Measurements from ENCODE around the gene METTL5.
"Not testable (repeated sequence)": the region's sequence is repeated elsewhere in the genome, so short reads cannot be mapped to it uniquely, and the experiment has no call there.

METTL5 gene

DNA sequence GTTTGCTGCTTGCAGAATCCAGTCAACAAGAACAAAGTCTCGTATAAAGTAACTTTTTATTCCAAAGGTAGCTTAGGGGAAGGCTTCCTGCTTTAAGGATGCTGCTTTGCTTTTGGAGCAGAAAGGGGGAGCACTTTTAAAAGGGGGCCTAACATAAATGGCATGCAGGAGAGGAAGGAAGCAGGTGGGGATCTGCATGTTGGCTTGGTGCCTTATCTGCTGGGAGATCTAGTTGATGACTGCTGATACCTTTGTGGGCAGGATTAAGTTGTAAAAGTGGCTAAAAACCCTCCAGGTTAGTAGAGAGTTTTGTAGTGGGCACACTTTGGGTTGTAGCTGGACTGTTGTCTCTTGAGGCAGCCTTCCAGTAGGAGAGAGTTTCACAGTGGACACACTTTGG lies 25.0 kb upstream of the METTL5 start:
- no peak for TF ChIP-seq CTCF (IDR thresholded peaks at IDR 0.05)
- peaks cover 5 to 8% of the 10 kb centered on the region in 2 experiments for H3K4me1 ChIP-seq (ENCODE audit: control insufficient read depth in 1 of 2, insufficient read depth in 1 of 2, low read depth in 1 of 2, low read length in 1 of 2)
- no peak overlapping the region for H3K4me3 ChIP-seq (ENCODE audit: low read depth in 1 of 2, low read length in 1 of 2)
- no peaks in the 10 kb centered on the region for H3K9me3 ChIP-seq
- H3K27ac ChIP-seq, result no peak overlapping the region
- no peaks in the 10 kb centered on the region for H3K27me3 ChIP-seq
- H3K36me3 ChIP-seq, result no peaks in the 10 kb centered on the region

DNA sequence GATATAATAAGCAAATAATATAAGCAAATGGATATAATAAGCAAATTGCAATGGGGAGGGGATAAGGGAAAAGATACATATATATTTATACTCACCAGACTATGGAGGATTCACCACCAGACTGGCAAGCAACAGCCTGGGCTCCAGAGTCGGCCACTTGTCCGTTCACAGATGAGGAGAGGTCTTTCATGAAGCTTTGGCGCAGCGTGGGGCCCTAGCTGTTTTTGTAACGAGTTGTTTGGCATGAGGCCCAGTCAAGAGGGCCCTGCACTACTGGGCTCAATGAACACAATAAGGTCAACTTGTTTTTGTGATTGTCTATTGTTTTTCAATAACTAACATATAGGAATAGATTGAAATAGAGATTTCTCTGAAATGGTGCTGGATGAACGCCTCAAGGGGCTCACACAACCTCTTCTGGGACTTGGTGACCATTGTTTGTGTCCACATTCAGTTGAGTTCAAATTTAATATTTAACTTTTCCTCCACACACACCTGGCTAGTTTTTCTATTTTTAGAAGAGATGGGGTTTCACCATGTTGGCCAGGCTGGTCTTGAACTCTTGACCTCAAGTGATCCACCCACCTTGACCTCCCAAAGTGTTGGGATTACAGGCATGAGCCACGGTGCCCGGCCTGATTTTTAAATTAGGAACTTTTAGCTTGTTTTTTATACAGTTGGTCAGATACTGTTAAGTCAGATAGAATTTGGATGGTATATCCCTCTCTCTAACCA lies 24.4 kb upstream of the METTL5 start:
- H3K4me1 ChIP-seq (ENCODE audit: control insufficient read depth in 1 of 2, insufficient read depth in 1 of 2, low read depth in 1 of 2, low read length in 1 of 2), result not testable (repeated sequence)

DNA sequence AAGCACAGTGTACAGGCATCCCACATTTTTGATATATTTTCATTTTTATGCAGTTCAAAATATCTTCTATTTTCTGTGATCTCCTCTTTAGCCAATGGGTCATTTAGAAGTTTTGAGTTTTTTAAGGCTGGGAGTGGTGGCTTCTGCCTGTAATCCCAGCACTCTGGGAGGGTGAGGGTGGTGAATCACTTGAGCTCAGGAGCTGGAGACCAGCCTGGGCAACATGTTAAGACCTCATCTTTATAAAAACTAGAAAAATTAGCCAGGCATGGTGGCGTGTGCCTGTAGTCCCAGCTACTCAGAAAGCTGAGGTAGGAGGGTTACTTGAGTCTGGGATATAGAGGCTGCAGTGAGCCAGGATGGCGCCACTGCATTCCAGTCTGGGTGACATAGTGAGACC lies 20.3 kb upstream of the METTL5 start:
- H3K27me3 ChIP-seq, result no peaks in the 10 kb centered on the region
- H3K4me3 ChIP-seq (ENCODE audit: low read depth in 1 of 2, low read length in 1 of 2), result no peak overlapping the region
- no peaks in the 10 kb centered on the region for H3K4me1 ChIP-seq (ENCODE audit: control insufficient read depth in 1 of 2, insufficient read depth in 1 of 2, low read depth in 1 of 2, low read length in 1 of 2)
- no peaks in the 10 kb centered on the region for H3K36me3 ChIP-seq
- H3K27ac ChIP-seq, result no peak overlapping the region
- TF ChIP-seq CTCF (IDR thresholded peaks at IDR 0.05), result no peak
- H3K9me3 ChIP-seq, result no peaks in the 10 kb centered on the region

More for the DNA sequence above, 24.4 kb upstream of the METTL5 start:
- H3K27me3 ChIP-seq; H3K27ac ChIP-seq; H3K9me3 ChIP-seq; H3K36me3 ChIP-seq; H3K4me3 ChIP-seq (ENCODE audit: low read depth in 1 of 2, low read length in 1 of 2): not testable (repeated sequence)

GRCh38 chr2:169841625-169842024 lies 16.9 kb upstream of the METTL5 start:
- not testable (repeated sequence) for H3K36me3 ChIP-seq; H3K4me3 ChIP-seq (ENCODE audit: low read depth in 1 of 2, low read length in 1 of 2)

GRCh38 chr2:169840747-169841142 lies 16.0 kb upstream of the METTL5 start:
- Histone ChIP-seq H3K4me3 (ENCODE audit: low read depth in 1 of 2, low read length in 1 of 2) (no peak overlapping the region), H3K27ac (no peak overlapping the region), H3K9me3 (no peaks in the 10 kb centered on the region)

More at GRCh38 chr2:169841625-169842024, 16.9 kb upstream of the METTL5 start:
- not testable (repeated sequence) for H3K4me1 ChIP-seq (ENCODE audit: control insufficient read depth in 1 of 2, insufficient read depth in 1 of 2, low read depth in 1 of 2, low read length in 1 of 2); H3K27ac ChIP-seq; H3K27me3 ChIP-seq; H3K9me3 ChIP-seq

GRCh38 chr2:169839954-169840746 lies 15.4 kb upstream of the METTL5 start:
- H3K4me1 ChIP-seq (ENCODE audit: control insufficient read depth in 1 of 2, insufficient read depth in 1 of 2, low read depth in 1 of 2, low read length in 1 of 2), result no peaks in the 10 kb centered on the region
- no peaks in the 10 kb centered on the region for H3K36me3 ChIP-seq
- no peak overlapping the region for H3K27ac ChIP-seq
- no peak for TF ChIP-seq CTCF (IDR thresholded peaks at IDR 0.05)
- H3K4me3 ChIP-seq (ENCODE audit: low read depth in 1 of 2, low read length in 1 of 2), result no peak overlapping the region
- no peaks in the 10 kb centered on the region for H3K27me3 ChIP-seq
- no peaks in the 10 kb centered on the region for H3K9me3 ChIP-seq

More at GRCh38 chr2:169840747-169841142, 16.0 kb upstream of the METTL5 start:
- Histone ChIP-seq H3K36me3 (no peaks in the 10 kb centered on the region), H3K27me3 (no peaks in the 10 kb centered on the region), H3K4me1 (ENCODE audit: control insufficient read depth in 1 of 2, insufficient read depth in 1 of 2, low read depth in 1 of 2, low read length in 1 of 2) (no peaks in the 10 kb centered on the region)
- no peak for TF ChIP-seq CTCF (IDR thresholded peaks at IDR 0.05)

All from neutrophil (primary cell).